HG02763 (cell line): ENCODE measurements around the gene SLC5A1.
"Not testable (repeated sequence)": the region's sequence is repeated elsewhere in the genome, so short reads cannot be mapped to it uniquely, and the experiment has no call there.

Source experiments
- ATAC-seq: cut with Tn5 transposase; IDR thresholded peaks from one replicate; pipeline ENCODE4 v1.9.1; 2021; ENCODE audit warnings: mild to moderate bottlenecking, moderate library complexity; ENCODE audit not compliant: unreplicated experiment

SLC5A1 gene

DNA sequence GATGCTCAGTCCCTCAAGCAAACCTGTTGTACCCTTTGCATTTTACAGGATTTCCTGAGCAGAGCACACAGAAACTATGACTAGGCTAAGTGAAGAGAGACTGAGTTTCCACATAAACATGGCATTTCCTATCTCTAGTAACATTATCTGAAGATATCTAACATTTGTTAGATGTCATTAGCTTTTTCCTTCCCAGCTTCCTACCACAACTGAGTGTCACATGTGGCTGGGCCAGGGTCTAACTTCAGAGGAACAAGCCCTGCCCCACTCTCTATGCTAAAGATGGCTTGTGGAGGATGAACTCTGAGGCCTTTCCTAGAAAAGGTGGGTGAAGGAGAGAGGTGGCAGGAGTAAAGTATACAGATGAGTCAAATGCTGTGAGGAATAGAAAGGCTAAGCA lies 99.5 kb downstream of the SLC5A1 start:
- ATAC-seq = no peak

DNA sequence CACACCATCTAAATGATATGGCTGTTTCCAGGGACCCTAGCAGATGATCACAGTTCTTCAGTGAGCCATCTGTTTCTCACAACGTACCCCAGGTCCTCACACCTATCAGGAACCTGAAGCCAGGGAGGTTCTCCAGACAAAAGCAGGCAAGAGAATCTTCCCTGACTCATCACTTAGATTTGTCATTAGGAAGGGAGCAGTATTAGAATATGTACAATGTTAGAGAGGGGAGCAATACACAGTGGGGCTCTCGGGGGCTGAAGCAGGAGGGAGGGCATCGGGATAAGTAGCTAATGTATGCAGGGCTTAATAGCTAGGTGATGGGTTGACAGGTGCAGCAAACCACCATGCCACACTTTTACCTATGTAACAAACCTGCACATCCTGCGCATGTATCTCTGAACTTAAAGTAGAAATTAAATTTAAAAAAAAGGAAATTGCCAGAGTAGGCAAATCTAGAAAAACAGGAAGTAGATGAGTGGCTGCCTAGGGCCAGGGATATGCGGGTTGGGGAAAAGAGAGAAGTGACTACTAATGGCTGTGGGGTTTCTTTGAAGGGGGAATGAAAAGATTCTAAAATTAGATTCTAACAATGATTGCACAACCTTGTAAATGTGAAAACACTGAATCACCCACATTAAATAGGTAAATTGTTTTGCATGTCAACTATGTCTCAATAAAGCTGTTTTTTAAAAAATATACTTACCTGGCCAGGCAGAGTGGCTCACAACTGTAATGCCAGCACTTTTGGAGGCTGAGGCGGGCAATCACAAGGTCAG lies 101.6 kb downstream of the SLC5A1 start:
- ATAC-seq = no peak

DNA sequence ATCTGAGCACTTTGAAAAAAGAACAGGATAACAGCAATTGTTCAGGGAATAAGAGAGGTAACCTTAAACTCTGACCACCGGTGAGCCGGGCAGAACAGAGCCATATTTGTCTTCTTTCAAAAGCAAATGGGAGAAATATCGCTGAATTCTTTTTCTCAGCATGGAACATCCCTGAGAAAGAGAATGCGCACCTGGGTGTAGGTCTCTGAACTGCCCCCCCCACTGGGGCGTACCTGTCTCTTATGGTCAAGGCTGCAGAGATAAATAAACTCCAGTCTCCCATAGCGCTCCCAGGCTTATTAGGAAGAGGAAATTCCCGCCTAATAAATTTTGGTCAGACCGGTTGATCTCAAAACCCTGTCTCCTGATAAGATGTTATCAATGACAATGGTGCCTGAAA lies 104.1 kb downstream of the SLC5A1 start:
- ATAC-seq = not testable (repeated sequence)

DNA sequence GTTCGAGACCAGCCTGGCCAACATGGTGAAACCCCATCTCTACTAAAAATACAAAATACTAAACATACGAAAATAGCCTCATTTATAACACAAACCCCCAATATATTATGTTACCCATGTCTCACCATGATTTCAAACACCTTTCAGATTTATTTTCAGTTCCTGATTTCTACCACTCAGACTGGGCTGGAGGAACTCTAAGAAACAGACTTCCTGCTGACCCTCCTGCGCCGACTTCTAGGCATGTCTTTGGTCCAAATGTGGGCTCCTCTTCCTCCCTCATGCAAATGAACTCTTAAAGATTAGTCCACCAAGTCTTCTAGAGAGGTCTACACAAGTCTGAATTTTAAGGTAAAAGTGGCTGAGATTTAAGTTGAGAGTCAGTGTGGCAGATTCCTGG lies 105.3 kb downstream of the SLC5A1 start:
- not testable (repeated sequence) for ATAC-seq

DNA sequence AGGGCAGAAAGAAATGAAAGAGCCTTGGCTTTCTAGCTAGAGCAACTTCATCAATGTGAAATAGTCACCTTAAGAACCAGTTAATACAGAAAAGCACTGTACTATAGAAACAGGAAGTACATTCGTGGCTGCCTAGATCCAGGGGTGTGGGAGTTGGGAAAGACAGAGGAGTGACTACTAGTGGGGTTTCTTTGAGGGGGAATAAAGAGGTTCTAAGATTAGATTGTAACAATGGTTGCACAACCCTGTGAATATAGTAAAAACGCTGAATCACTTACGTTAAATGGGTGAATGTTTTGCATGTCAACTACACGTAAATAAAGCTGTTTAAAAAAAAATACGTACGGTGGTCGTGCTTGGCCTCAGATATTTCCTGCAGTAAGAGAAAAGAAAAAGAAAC lies 107.6 kb downstream of the SLC5A1 start:
- ATAC-seq = not testable (repeated sequence)

DNA sequence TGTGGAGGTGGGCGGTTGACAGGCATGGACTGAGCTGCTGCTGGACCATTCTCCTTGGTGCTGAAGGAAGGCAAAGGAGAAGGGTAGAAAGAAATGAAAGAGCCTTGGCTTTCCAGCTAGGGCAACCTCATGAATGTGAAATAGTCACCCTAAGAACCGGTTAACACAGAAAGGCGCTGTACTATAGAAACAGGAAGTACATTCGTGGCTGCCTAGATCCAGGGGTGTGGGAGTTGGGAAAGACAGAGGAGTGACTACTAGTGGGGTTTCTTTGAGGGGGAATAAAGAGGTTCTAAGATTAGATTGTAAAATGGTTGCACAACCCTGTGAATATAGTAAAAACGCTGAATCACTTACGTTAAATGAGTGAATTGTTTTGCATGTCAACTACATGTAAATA lies 108.6 kb downstream of the SLC5A1 start:
- not testable (repeated sequence) for ATAC-seq

DNA sequence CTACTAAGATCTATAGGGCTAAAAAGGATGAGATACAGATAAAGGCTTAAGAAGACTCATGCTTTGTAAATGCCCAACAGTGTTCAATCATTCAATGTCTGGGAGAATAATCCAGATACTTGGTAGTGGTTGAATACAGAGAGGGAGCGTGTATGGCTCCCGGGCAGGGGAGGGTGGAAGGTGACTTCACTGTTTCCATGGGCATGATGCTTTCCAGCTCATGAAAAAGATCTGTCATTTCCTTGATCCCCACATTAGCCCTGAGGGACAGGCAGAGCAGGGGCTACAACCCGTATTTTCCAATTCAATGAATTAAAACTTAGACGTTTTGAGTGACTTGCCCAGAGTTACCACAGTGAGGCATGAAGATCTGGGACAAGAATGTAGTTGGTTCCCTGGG lies 111.7 kb downstream of the SLC5A1 start:
- not testable (repeated sequence) for ATAC-seq

DNA sequence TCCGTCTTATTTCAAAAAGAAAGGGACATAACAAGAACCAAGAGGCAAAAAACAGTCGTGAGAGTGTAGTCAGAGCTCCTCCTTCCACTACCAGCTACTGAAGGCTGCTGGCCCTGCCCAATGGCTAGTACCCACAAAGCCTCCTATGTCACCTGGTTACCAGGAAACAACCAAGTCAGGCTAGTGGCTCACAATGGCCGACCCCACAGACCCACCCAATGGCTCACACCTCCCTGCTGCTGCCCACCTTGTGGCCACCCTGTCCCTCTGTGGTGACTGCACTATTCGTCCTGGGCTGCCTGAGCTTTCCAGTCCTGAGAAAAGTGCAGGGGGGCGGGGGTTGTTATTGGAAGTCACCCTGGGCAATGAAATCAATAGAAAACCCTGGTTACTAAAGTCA lies 114.6 kb downstream of the SLC5A1 start:
- not testable (repeated sequence) for ATAC-seq

DNA sequence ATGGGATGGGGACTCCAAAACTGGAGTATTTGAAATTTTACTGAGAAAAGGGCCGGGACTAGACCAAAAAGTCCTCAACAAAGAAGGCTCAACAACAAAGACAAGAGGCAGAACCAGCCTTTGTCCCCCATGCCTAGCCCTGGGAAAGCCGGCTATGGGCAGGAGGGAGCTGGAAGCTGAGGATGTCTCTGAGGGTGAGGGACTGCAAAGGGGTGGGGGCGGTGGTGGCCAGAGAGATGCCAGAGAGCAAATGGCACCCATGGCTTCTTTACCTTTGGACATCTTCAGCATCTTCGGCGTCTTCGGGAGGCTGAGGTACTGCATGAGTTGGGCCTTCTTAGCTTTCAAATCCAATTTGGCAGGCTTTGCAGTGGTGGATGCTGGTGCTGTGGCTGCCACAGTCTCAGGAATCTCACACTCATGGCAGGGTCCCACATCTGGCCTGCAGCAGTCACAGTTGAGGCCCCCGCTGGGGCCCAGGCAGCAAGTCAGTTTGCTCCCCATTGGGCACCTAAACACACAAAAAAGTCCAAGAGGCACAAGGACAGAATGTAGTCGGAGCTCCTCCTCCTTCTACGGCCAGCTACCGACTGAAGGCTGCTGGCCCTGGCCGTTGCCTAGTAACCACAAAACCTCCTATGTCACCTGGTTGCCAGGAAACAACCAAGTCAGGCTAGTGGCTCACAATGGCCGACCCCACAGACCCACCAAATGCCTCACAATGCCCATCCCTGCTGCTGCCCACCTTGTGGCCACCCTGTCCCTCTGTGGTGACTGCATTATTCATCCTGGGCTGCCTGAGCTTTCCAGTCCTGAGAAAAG lies 115.9 kb downstream of the SLC5A1 start, which contains the start of gene C22orf42:
Gene C22orf42 (minus strand): TSS at position 592 of the 822 bp plus-strand sequence. CDS start 88 bp downstream, at position 504.
- no peak for ATAC-seq

DNA sequence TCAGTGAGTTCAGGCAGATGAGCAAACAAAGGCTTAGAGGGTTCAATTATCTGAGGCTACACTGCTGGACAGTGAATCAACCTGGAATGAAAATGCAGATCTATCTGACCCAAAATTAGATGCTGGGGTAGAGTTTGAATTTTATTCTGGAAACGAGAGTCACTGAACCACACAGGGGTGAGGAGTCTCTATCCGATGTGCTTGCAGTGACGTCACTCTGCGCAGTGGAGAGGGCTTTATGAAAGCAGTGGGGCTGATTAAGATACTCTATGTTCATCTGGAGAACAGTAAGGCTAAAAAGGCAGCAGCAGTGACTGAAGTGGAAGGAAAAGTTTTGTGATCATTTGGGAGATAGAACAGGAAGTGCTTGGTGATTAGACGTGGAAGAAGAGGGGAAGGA lies 117.3 kb downstream of the SLC5A1 start:
- not testable (repeated sequence) for ATAC-seq
